Measurements from ENCODE around the gene CAMTA1.

CAMTA1 gene

DNA sequence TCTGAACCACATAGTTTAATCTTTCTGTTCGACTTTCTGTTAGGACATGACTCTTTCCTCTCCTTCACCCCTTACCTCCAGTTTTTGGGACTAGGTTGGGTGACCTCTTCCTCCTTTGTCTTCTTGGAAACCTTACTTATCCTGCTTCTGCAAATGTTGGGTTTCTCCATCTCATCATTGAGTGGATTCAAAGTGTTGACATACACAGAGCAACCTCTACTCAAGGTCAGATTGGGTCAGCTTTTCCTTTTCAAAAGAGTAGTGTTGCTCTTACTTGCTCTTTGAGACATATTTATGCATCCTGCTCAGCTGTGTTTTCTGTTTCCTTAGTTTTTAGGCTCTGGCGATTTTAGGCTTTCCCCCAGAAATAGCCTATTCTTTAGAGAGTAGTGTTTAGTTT, 3.7 kb downstream of the CAMTA1 start:
- TF ChIP-seq, protein P1, sequence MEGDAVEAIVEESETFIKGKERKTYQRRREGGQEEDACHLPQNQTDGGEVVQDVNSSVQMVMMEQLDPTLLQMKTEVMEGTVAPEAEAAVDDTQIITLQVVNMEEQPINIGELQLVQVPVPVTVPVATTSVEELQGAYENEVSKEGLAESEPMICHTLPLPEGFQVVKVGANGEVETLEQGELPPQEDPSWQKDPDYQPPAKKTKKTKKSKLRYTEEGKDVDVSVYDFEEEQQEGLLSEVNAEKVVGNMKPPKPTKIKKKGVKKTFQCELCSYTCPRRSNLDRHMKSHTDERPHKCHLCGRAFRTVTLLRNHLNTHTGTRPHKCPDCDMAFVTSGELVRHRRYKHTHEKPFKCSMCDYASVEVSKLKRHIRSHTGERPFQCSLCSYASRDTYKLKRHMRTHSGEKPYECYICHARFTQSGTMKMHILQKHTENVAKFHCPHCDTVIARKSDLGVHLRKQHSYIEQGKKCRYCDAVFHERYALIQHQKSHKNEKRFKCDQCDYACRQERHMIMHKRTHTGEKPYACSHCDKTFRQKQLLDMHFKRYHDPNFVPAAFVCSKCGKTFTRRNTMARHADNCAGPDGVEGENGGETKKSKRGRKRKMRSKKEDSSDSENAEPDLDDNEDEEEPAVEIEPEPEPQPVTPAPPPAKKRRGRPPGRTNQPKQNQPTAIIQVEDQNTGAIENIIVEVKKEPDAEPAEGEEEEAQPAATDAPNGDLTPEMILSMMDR (IDR thresholded peaks at IDR 0.05; ENCODE audit: low read depth, low read length, missing control alignments): no peak
- H3K4me3 ChIP-seq (ENCODE audit: low read depth, low read length): no peak overlapping the region
- DNase-seq (ENCODE audit: low read depth): no peak

DNA sequence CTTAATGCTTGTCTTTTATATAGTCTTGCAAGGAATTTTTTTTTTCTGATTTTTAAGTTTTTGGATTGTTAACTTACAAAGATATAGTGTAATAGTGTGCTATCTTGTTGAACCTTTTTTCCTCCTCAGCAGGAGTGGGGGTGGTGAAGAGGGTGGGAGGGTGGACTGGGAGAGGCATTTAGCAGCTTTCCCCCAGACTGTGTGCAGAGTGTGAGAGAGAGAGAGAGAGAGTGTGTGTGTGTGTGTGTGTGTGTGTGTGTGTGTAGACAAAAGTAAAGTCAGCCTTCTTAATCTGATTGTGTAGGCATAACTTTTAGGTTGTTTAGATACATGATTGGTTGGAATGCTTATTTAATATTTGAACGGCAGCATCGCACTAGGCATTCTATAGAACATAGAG, 4.9 kb downstream of the CAMTA1 start:
- DNase-seq (ENCODE audit: low read depth): no peak
- H3K4me3 ChIP-seq (ENCODE audit: low read depth, low read length): no peak overlapping the region
- TF ChIP-seq, protein P1 (IDR thresholded peaks at IDR 0.05; ENCODE audit: low read depth, low read length, missing control alignments): no peak

DNA sequence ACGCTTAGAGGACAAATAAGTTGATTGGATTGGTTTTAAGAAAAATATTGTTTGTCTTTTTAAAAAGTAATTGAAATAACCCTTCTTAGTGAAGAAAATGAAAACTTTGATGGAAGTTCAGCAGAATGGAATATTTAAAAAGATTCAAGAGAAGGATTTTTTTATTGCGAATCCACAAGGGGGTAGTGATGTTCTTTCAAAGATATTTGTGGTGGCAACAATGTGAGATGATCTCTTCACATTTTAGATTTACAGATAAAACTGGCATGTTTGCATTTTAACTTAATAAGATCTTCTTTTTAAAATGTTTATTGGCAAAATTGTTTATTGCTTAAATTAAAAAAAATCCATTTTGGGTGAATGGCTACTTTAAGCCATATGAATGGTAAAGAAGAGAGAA, 8.9 kb downstream of the CAMTA1 start:
- DNase-seq (ENCODE audit: low read depth): no peak
- H3K4me3 ChIP-seq (ENCODE audit: low read depth, low read length): no peak overlapping the region
- TF ChIP-seq, protein P1 (IDR thresholded peaks at IDR 0.05; ENCODE audit: low read depth, low read length, missing control alignments): no peak

DNA sequence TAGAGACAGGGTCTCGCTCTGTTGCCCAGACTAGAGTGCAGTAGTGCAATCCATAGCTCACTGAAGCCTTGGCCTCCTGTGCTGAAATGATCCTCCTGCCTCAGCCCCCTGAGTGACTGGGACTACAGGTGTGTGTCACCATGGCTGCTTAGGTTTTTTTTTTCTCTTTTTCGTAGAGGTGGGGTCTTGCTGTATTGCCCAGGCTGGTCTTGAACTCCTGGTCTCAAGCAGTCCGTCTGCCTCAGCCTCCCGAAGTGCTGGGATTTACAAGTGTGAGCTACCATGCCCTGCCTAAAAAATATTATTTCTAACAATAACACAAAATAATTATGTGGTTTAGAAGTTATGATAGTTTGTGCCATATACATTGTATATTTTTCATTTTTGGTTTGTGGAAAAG, 9.9 kb downstream of the CAMTA1 start:
- H3K4me3 ChIP-seq (ENCODE audit: low read depth, low read length): no peak overlapping the region
- DNase-seq (ENCODE audit: low read depth): no peak
- TF ChIP-seq, protein P1 (IDR thresholded peaks at IDR 0.05; ENCODE audit: low read depth, low read length, missing control alignments): no peak

DNA sequence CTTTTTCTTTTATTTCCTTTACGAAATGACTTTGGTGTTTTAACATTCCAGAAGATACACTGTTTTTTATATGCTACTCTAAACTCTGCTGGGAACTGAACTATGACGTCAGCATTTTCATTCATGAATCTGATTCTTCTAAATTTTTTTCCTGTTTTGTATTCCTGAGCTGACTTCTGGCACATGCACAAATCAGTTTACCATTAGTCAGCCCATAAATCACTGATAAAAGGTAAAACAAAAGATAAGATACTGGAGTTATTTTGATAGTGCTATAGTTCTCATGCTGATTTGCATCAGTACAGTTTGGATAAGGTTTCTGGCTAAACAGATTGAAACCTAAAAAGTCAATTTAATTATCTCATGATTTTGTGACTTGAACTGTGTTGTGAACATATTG, 10.4 kb downstream of the CAMTA1 start:
- TF ChIP-seq, protein P1 (IDR thresholded peaks at IDR 0.05; ENCODE audit: low read depth, low read length, missing control alignments): no peak
- no peak for DNase-seq (ENCODE audit: low read depth)
- no peak overlapping the region for H3K4me3 ChIP-seq (ENCODE audit: low read depth, low read length)

DNA sequence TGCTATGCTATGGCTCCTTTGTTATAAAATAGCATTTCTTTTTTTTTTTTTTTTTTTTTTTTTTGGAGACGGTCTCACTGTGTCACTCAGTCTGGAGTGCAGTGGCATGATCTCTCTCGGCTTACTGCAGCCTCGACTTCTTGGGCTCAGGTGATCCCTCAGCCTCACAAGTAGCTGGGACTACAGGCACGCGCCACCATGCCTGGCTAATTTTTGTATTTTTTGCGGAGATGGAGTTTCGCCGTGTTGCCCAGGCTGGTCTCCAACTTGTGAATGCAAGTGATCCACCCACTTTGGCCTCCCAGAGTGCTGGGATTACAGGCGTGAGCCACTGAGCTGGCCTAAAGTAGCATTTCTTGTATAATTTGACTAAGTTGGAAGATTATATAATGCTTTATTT, 10.8 kb downstream of the CAMTA1 start:
- TF ChIP-seq, protein P1 (IDR thresholded peaks at IDR 0.05; ENCODE audit: low read depth, low read length, missing control alignments): no peak
- no peak for DNase-seq (ENCODE audit: low read depth)
- no peak overlapping the region for H3K4me3 ChIP-seq (ENCODE audit: low read depth, low read length)

DNA sequence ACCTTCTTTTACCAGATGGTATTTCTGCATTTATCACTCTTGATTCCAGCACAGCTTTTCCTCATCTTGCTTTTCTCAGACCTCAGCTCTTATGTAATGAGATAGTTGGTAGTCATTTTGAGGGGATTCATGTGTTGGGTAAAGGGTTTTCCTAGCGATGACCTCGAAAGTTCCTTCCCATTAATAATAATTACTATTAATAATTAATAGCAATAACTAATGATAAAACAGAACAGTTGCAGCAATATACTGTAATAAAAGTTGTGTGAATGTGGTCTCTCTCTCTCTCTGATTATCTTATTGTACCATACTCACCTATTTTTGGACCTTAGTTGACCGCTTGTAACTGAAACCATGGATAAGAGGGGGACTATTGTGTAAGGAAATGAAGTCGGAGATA, 14.2 kb downstream of the CAMTA1 start:
- H3K4me3 ChIP-seq (ENCODE audit: low read depth, low read length): no peak overlapping the region
- no peak for DNase-seq (ENCODE audit: low read depth)
- TF ChIP-seq, protein P1 (IDR thresholded peaks at IDR 0.05; ENCODE audit: low read depth, low read length, missing control alignments): no peak

All from GM12864 (cell line).